ENCODE data around the gene RPS6KA3. TPM values are rescaled to one million over a fixed set of nuclear protein-coding genes. Genes with fewer than 3 reads are reported as not detected.

RPS6KA3 gene
- total and polyA plus RNA-seq, 2 of the 8 experiments (the other 6 are each of a cell fraction or from before 2014, with no cell fraction given), result 7.1 to 13.0 TPM

- TF ChIP-seq SIN3A (conservative IDR thresholded peaks at IDR 0.05 in 1 of 2, IDR thresholded peaks at IDR 0.05 in 1 of 2; ENCODE audit: low read depth in 1 of 2, low read length in 2 of 2) (no peak), CHD7 (IDR thresholded peaks at IDR 0.05; ENCODE audit: insufficient replicate concordance, low read length) (no peak), SUZ12 (IDR thresholded peaks at IDR 0.05; ENCODE audit: low read length) (no peak), EGR1 (IDR thresholded peaks at IDR 0.05; ENCODE audit: borderline replicate concordance, low read depth, low read length) (no peak), HDAC6 (IDR thresholded peaks at IDR 0.05; ENCODE audit: low read depth, low read length) (no peak), NANOG (IDR thresholded peaks at IDR 0.05; ENCODE audit: insufficient read depth, low read depth, low read length, poor library complexity, severe bottlenecking) (no peak), ZNF274 (IDR thresholded peaks at IDR 0.05; ENCODE audit: borderline replicate concordance, extremely low read depth, low read length) (no peak), POLR2AphosphoS5 (IDR thresholded peaks at IDR 0.05; ENCODE audit: low read depth, low read length) (no peak), KDM5A (IDR thresholded peaks at IDR 0.05; ENCODE audit: low read length) (no peak)
Measured at GRCh38 chrX:20315140-20315539, 48.4 kb upstream of the RPS6KA3 start (continued).
